Testis (tissue), 3 donors: ENCODE results near the gene PPFIBP2. TPM values are rescaled to one million over a fixed set of nuclear protein-coding genes. Genes with fewer than 3 reads are reported as not detected.

ENCODE experiments used
- DNase-seq: peaks from one replicate; pipeline ENCODE4 v3.0.0-alpha.2; 2019
- H3K27ac ChIP-seq, 2 donors: fragments of 200-600 bp; sonication (generic); one replicate each; pipeline ENCODE4 v1.5.1; 2019
- H3K27me3 ChIP-seq: fragments of 200-600 bp; sonication (generic); one replicate; pipeline ENCODE4 v1.5.1; 2019
- H3K36me3 ChIP-seq: fragments of 200-600 bp; sonication (generic); one replicate; pipeline ENCODE4 v1.5.1; 2017; ENCODE audit warnings: low read depth; ENCODE audit errors: missing control alignments
- H3K4me1 ChIP-seq: fragments of 200-600 bp; sonication (generic); one replicate; pipeline ENCODE4 v1.5.1; 2019
- H3K4me3 ChIP-seq, 2 donors: fragments of 200-600 bp; sonication (generic); one replicate each; pipeline ENCODE4 v1.5.1; 2017 to 2019
- H3K9me3 ChIP-seq: fragments of 200-600 bp; sonication (generic); one replicate; pipeline ENCODE4 v1.5.1; 2017
- POLR2A ChIP-seq: fragments of 450-650 bp; IDR thresholded peaks from one replicate; pipeline ENCODE4 v1.6.1; 2017; ENCODE audit warnings: antibody characterized with exemption, mild to moderate bottlenecking, moderate library complexity
- WGBS, 2 donors: methylation state at CpG; one replicate each; pipeline ENCODE4 v1.1.5; 2018; 5-methylcytosine and 5-hydroxymethylcytosine counted together
- intact Hi-C: fragments of 100-400 bp; cut with DNase I; formaldehyde crosslinking; loops from one replicate; pipeline ENCODE4 v1.15.1; 2023; ENCODE audit warnings: low total_unique reads
- polyA plus RNA-seq: library from polyadenylated mRNA; stranded (reverse); fragments of 350-450 nt; fragmentation: Illumina TruSeq; extraction: RNeasy Lipid Tissue Mini Kit (QIAGEN cat#74804); gene quantifications from one replicate; pipeline ENCODE4 v1.2.3, GENCODE V29; 2014; ENCODE audit warnings: low read depth, low replicate concordance; ENCODE audit not compliant: insufficient read depth
- total RNA-seq, 2 donors: library from RNA; depleted of rRNA; stranded (reverse); fragments of >200 nt; gene quantifications; one replicate each; pipeline ENCODE4 v1.2.3, GENCODE V29; 2016
- TF ChIP-seq, protein P1 (sequence below), 3 experiments: fragments of 450-650 bp in 2 of 3; fragments of 200-600 bp in 1 of 3; sonication (generic) in 1 of 3; IDR thresholded peaks; one replicate each; pipeline ENCODE4 v1.5.1; 2016 to 2019; ENCODE audit warnings: antibody characterized with exemption in 3 of 3, mild to moderate bottlenecking in 2 of 3, moderate library complexity in 1 of 3

Gene PPFIBP2
- total and polyA plus RNA-seq, 3 donors from 2014 or later: 70.5 to 105 (median 104) TPM

DNA sequence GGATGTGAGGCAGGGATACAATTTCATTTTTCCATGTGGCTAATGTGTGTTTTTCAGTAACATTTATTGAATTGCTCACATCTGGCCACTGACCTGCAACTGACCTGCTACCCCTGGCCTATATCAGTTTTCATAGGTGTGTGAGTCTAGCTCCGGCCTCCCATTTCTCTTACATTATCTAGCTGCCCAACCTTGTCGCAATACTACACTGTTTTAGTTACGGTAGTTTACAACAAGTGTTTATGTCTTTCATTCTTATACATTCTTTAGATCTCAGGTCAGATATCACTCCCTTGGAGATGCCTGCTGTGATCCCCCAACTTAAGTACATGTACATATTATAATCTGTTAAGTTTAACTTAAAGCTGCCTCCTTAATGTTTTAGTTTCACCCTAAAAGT lies 161.8 kb downstream of the PPFIBP2 start:
- no peaks in the 10 kb centered on the region for H3K36me3 ChIP-seq
- 82 to 96% methylated on average over 3 of the region's 3 CpGs for WGBS, 2 donors
- intact Hi-C loops: no loop called here
- no peaks in the 10 kb centered on the region for H3K27me3 ChIP-seq
- no peak for DNase-seq
- H3K4me1 ChIP-seq: peaks cover 21% of the 10 kb centered on the region
- no peak overlapping the region for H3K4me3 ChIP-seq
- no peaks in the 10 kb centered on the region for H3K9me3 ChIP-seq
- no peak overlapping the region for H3K27ac ChIP-seq
- TF ChIP-seq, protein P1, sequence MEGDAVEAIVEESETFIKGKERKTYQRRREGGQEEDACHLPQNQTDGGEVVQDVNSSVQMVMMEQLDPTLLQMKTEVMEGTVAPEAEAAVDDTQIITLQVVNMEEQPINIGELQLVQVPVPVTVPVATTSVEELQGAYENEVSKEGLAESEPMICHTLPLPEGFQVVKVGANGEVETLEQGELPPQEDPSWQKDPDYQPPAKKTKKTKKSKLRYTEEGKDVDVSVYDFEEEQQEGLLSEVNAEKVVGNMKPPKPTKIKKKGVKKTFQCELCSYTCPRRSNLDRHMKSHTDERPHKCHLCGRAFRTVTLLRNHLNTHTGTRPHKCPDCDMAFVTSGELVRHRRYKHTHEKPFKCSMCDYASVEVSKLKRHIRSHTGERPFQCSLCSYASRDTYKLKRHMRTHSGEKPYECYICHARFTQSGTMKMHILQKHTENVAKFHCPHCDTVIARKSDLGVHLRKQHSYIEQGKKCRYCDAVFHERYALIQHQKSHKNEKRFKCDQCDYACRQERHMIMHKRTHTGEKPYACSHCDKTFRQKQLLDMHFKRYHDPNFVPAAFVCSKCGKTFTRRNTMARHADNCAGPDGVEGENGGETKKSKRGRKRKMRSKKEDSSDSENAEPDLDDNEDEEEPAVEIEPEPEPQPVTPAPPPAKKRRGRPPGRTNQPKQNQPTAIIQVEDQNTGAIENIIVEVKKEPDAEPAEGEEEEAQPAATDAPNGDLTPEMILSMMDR (IDR thresholded peaks at IDR 0.05): no peak
- no peak for TF ChIP-seq POLR2A

DNA sequence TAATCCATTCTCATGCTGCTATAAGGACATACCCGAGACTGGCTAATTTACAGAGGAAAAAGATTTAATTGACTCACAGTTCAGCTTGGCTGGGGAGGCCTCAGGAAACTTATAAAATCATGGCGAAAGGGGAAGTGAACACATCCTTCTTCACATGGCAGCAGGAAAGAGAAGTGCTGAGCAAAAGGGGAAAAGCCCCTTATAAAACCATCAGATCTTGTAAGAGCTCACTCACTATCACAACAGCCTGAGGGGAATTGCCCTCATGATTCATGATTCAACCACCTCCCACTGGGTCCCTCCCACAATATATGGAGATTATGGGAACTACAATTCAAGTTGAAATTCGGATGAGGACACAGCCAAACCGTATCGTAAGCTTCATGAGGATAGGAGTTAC lies 163.3 kb downstream of the PPFIBP2 start:
- intact Hi-C loops: no loop called here
- H3K4me1 ChIP-seq: peaks cover 9% of the 10 kb centered on the region
- no peaks in the 10 kb centered on the region for H3K36me3 ChIP-seq
- H3K9me3 ChIP-seq: no peaks in the 10 kb centered on the region
- H3K27ac ChIP-seq: no peak overlapping the region
- TF ChIP-seq, protein P1 (IDR thresholded peaks at IDR 0.05): no peak
- TF ChIP-seq POLR2A: no peak
- DNase-seq: no peak
- no peaks in the 10 kb centered on the region for H3K27me3 ChIP-seq
- H3K4me3 ChIP-seq: no peak overlapping the region
- WGBS, 2 donors: 70 to 78% methylated on average over 5 of the region's 5 CpGs

DNA sequence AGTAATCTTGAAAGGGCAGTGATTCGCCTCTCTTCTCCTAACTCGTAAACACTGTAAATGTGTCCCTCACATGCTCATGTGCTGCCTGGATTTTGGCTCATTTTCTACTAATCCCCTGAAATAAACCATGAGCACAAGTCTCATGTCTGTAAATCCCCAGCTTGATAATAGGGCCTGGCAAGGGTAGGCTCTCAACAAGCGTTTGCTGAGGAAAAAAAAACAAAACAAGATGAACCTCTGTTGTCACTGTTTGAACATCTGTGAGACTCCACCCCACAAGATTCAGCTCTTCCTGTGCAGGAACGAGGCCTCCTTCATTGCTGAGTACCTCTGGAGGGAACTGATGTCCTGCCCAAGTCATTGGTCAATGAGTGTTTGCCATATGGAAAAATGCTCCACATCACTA lies 164.0 kb downstream of the PPFIBP2 start:
- H3K36me3 ChIP-seq: no peaks in the 10 kb centered on the region
- TF ChIP-seq, protein P1 (IDR thresholded peaks at IDR 0.05): no peak
- no peak for TF ChIP-seq POLR2A
- H3K9me3 ChIP-seq: no peaks in the 10 kb centered on the region
- no peak for DNase-seq
- WGBS, 2 donors: 49 to 59% methylated on average over 4 of the region's 4 CpGs
- H3K27me3 ChIP-seq: no peaks in the 10 kb centered on the region
- no peak overlapping the region for H3K4me3 ChIP-seq
- H3K27ac ChIP-seq: no peak overlapping the region
- intact Hi-C loops: no loop called here
- H3K4me1 ChIP-seq: peaks cover 3% of the 10 kb centered on the region

DNA sequence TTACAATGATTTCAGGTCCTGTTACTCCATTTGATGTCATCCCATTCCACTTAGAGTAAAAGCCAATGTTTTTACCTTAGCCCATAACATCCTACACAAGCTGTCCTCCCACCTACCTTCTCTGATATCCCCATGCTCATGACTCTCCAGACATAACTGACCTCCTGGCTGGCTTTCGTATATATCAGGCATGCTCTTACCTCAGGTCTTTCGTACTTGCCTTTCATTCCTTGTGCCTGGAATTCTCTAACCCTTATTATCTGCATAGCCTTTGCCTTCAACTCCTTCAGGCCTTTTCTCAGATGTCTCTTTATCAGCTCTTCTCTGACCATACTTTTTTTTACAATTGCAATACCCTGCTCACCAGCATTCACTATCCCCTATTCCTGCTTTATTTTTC lies 169.8 kb downstream of the PPFIBP2 start:
- DNase-seq: no peak
- H3K4me3 ChIP-seq: no peak overlapping the region
- H3K4me1 ChIP-seq: no peaks in the 10 kb centered on the region
- TF ChIP-seq, protein P1 (IDR thresholded peaks at IDR 0.05): no peak
- TF ChIP-seq POLR2A: no peak
- H3K27ac ChIP-seq: no peak overlapping the region
- H3K27me3 ChIP-seq: no peaks in the 10 kb centered on the region
- WGBS, 2 donors: 85 to 90% methylated on average over 2 of the region's 2 CpGs
- H3K36me3 ChIP-seq: no peaks in the 10 kb centered on the region
- intact Hi-C loops: no loop called here
- H3K9me3 ChIP-seq: no peaks in the 10 kb centered on the region

DNA sequence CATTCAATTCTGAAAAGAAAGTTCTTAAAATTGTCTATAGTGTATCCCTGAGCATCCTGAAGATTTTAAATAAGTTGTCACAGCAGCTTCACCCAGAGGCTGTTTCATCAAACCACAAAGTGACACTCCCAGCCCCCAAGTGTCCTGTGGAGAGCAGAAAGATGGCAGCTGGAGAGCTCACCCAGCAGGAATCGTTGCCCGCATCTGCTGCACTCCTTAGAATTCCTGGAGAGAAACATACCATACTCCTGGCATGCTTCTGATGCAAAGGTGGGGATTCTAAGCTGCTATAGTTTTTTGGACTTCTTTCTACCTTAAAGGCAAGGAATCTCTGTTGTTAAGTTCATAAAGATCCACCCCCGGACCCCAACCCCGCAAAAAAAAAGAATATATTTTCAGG lies 173.0 kb downstream of the PPFIBP2 start:
- 93% methylated on average over 4 of the region's 4 CpGs for WGBS, 2 donors
- intact Hi-C loops: no loop called here

More for the DNA sequence above, 173.0 kb downstream of the PPFIBP2 start:
- no peak for DNase-seq
- Histone ChIP-seq H3K27ac (no peak overlapping the region), H3K36me3 (no peaks in the 10 kb centered on the region), H3K9me3 (no peaks in the 10 kb centered on the region), H3K4me1 (no peaks in the 10 kb centered on the region), H3K4me3 (no peak overlapping the region), H3K27me3 (no peaks in the 10 kb centered on the region)
- no peak for TF ChIP-seq POLR2A
- TF ChIP-seq, protein P1 (IDR thresholded peaks at IDR 0.05): no peak
